ENCODE data around the gene NLRC5.

The NLRC5 gene

DNA sequence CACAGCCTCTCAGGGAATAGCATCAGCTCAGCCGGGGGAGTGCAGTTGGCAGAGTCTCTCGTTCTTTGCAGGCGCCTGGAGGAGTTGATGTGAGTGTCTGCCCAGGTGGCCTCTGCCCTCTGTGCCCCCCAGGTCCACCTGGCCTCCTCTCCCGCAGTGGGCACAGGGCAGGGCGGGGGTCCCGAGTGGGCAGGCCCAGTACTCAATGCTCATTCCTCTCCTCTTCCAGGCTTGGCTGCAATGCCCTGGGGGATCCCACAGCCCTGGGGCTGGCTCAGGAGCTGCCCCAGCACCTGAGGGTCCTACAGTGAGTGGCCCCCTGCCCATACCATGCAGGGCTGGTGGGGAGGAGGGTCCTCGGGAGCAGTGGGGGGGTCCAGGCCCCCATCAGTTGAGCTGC is 88.4 kb downstream of the NLRC5 start:
- Histone ChIP-seq H3K4me3 (ENCODE audit: low read length) (no peak overlapping the region), H3K79me2 (ENCODE audit: control insufficient read depth, low read length) (no peaks in the 10 kb centered on the region), H3K4me2 (ENCODE audit: low read length) (no peak overlapping the region), H3K9me3 (ENCODE audit: control insufficient read depth, insufficient read depth, low read length) (no peaks in the 10 kb centered on the region), H3K4me1 (ENCODE audit: control insufficient read depth, low read length) (no peaks in the 10 kb centered on the region), H4K20me1 (ENCODE audit: control insufficient read depth, insufficient read depth, low read depth, low read length) (no peaks in the 10 kb centered on the region), H3K27ac (ENCODE audit: low read depth, low read length) (no peak overlapping the region), H3F3A (ENCODE audit: control insufficient read depth, insufficient read depth) (no peaks in the 10 kb centered on the region), H3K36me3 (ENCODE audit: control insufficient read depth, low read length) (no peaks in the 10 kb centered on the region), H3K27me3 (ENCODE audit: control insufficient read depth, low read length) (no peaks in the 10 kb centered on the region), H3K9me2 (replicated peaks; ENCODE audit: control insufficient read depth, low read length) (no peaks in the 10 kb centered on the region)
- TF ChIP-seq, protein P1, sequence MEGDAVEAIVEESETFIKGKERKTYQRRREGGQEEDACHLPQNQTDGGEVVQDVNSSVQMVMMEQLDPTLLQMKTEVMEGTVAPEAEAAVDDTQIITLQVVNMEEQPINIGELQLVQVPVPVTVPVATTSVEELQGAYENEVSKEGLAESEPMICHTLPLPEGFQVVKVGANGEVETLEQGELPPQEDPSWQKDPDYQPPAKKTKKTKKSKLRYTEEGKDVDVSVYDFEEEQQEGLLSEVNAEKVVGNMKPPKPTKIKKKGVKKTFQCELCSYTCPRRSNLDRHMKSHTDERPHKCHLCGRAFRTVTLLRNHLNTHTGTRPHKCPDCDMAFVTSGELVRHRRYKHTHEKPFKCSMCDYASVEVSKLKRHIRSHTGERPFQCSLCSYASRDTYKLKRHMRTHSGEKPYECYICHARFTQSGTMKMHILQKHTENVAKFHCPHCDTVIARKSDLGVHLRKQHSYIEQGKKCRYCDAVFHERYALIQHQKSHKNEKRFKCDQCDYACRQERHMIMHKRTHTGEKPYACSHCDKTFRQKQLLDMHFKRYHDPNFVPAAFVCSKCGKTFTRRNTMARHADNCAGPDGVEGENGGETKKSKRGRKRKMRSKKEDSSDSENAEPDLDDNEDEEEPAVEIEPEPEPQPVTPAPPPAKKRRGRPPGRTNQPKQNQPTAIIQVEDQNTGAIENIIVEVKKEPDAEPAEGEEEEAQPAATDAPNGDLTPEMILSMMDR (IDR thresholded peaks at IDR 0.05; ENCODE audit: low read depth, low read length, poor library complexity, severe bottlenecking), result no peak
- TF ChIP-seq EZH2phosphoT487 (IDR thresholded peaks at IDR 0.05; ENCODE audit: borderline replicate concordance, low read length), result no peak

DNA sequence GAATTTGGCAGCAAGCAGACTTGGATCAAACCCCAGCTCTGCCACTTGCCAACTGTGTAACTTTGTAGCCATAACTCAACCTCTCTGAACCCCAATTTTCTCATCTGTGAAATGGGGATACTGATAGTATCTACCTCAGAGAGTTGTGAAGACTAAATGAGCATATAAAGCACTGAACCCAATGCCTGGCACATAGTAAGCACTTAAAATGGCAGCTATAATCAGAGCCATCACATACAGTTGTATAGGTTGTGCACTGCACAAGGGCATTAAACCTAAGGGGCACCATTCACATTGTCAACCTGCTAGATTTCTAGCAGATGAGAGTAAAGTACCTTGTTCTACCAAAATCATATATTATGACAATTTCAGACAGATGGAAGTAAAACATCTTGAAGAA is 92.4 kb downstream of the NLRC5 start:
- Histone ChIP-seq H3K9me2 (replicated peaks; ENCODE audit: control insufficient read depth, low read length) (no peaks in the 10 kb centered on the region), H3F3A (ENCODE audit: control insufficient read depth, insufficient read depth) (no peaks in the 10 kb centered on the region), H3K27me3 (ENCODE audit: control insufficient read depth, low read length) (no peaks in the 10 kb centered on the region), H3K9me3 (ENCODE audit: control insufficient read depth, insufficient read depth, low read length) (no peaks in the 10 kb centered on the region), H3K36me3 (ENCODE audit: control insufficient read depth, low read length) (no peaks in the 10 kb centered on the region), H3K27ac (ENCODE audit: low read depth, low read length) (no peak overlapping the region), H3K4me1 (ENCODE audit: control insufficient read depth, low read length) (peaks cover 16% of the 10 kb centered on the region), H3K79me2 (ENCODE audit: control insufficient read depth, low read length) (no peaks in the 10 kb centered on the region), H3K4me2 (ENCODE audit: low read length) (no peak overlapping the region), H4K20me1 (ENCODE audit: control insufficient read depth, insufficient read depth, low read depth, low read length) (no peaks in the 10 kb centered on the region), H3K4me3 (ENCODE audit: low read length) (no peak overlapping the region)
- no peak for TF ChIP-seq EZH2phosphoT487 (IDR thresholded peaks at IDR 0.05; ENCODE audit: borderline replicate concordance, low read length)
- TF ChIP-seq, protein P1 (IDR thresholded peaks at IDR 0.05; ENCODE audit: low read depth, low read length, poor library complexity, severe bottlenecking), result no peak

DNA sequence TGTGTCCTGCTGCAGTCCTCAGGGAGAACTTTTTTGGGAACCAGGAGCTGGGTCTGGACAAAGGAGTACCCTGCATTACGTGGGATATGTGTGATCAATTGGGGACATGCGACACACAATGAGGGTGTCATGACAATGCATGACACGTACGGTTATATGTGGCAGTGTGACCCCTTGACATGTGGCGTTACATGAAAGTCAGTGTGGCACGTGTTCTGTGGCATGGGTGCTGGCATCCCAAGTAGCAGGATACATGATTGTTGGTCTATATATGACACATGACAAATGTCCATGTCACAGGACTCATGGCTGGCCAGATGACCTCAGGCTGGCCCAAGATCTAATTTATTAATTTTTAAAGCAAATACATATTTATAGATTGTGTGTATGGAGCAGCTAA is 93.3 kb downstream of the NLRC5 start:
- Histone ChIP-seq H3K27me3 (ENCODE audit: control insufficient read depth, low read length) (no peaks in the 10 kb centered on the region), H3K9me3 (ENCODE audit: control insufficient read depth, insufficient read depth, low read length) (no peaks in the 10 kb centered on the region), H3F3A (ENCODE audit: control insufficient read depth, insufficient read depth) (no peaks in the 10 kb centered on the region), H3K36me3 (ENCODE audit: control insufficient read depth, low read length) (no peaks in the 10 kb centered on the region), H3K4me1 (ENCODE audit: control insufficient read depth, low read length) (peaks cover 23% of the 10 kb centered on the region), H3K4me2 (ENCODE audit: low read length) (no peak overlapping the region), H3K4me3 (ENCODE audit: low read length) (no peak overlapping the region), H3K27ac (ENCODE audit: low read depth, low read length) (no peak overlapping the region), H4K20me1 (ENCODE audit: control insufficient read depth, insufficient read depth, low read depth, low read length) (no peaks in the 10 kb centered on the region), H3K79me2 (ENCODE audit: control insufficient read depth, low read length) (no peaks in the 10 kb centered on the region), H3K9me2 (replicated peaks; ENCODE audit: control insufficient read depth, low read length) (no peaks in the 10 kb centered on the region)
- TF ChIP-seq, protein P1 (IDR thresholded peaks at IDR 0.05; ENCODE audit: low read depth, low read length, poor library complexity, severe bottlenecking), result no peak

Data from DOHH2 (cell line).